Type B pancreatic cell (in vitro differentiated cells): ENCODE data around the gene LYVE1. TPM values are rescaled to one million over a fixed set of nuclear protein-coding genes. Genes with fewer than 3 reads are reported as not detected.

ENCODE experiments used
- DNase-seq: peaks from one replicate; pipeline ENCODE4 v3.0.0; 2021; ENCODE audit warnings: mixed read lengths; ENCODE audit not compliant: unreplicated experiment; ENCODE audit errors: extremely low spot score
- H3K27ac Mint-ChIP-seq: 2 replicates; pipeline ENCODE4 v1.8.0; 2021; ENCODE audit warnings: mild to moderate bottlenecking, mixed read lengths
- H3K27me3 Mint-ChIP-seq: 2 replicates; pipeline ENCODE4 v1.8.0; 2021; ENCODE audit warnings: mixed read lengths
- H3K36me3 Mint-ChIP-seq: 2 replicates; pipeline ENCODE4 v1.8.0; 2021; ENCODE audit warnings: mixed read lengths
- H3K4me1 Mint-ChIP-seq: one replicate; pipeline ENCODE4 v1.8.0; 2021; ENCODE audit warnings: mixed read lengths; ENCODE audit not compliant: unreplicated experiment
- H3K4me3 Mint-ChIP-seq: 2 replicates; pipeline ENCODE4 v1.8.0; 2021; ENCODE audit warnings: mild to moderate bottlenecking, mixed read lengths
- H3K9me3 Mint-ChIP-seq: 2 replicates; pipeline ENCODE4 v1.8.0; 2021; ENCODE audit warnings: mixed read lengths
- total RNA-seq: library from RNA; stranded (reverse); gene quantifications from 2 replicates; pipeline ENCODE4 v1.2.1, GENCODE V29; 2021; ENCODE audit warnings: low replicate concordance
- TF ChIP-seq, protein P1 (sequence below): fragments of 200-600 bp; sonication (generic); conservative IDR thresholded peaks from 2 replicates; pipeline ENCODE4 v1.5.0; 2021; ENCODE audit warnings: antibody characterized with exemption, mild to moderate bottlenecking

The LYVE1 gene
- total RNA-seq, 1 donor from 2014 or later: not detected

DNA sequence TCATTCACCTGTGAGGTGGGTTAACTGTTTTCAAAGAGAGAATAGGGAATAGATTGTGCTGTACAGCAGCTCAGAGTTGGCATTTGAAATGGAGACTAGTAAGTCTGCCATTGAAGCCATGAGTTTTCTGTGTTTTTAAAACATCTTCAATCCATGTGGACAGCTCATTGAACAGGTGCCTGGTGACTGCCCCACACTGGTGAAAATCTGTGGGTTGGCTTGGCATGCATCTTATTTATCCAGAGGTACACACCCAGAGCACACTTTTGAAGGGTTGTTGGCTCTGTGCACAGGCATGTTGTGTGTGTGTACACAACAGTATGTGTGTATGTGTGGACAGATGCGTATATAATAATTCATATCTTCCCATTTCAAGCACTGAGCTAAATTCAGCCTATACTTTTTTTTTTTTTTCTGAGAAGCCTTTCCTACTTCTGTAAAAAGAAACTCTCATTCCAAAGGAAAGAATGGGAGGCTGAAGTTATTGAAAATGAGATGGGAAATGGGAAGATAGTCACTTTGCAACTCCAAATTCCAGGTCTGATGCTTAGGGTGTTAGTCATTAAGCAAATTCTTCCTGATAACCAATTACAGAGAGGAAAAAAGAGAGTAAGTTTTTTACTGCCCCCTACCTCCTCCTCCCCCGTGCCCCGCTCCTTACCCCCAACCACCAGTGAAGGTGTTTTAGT lies 7.0 kb upstream of the LYVE1 start:
- TF ChIP-seq, protein P1, sequence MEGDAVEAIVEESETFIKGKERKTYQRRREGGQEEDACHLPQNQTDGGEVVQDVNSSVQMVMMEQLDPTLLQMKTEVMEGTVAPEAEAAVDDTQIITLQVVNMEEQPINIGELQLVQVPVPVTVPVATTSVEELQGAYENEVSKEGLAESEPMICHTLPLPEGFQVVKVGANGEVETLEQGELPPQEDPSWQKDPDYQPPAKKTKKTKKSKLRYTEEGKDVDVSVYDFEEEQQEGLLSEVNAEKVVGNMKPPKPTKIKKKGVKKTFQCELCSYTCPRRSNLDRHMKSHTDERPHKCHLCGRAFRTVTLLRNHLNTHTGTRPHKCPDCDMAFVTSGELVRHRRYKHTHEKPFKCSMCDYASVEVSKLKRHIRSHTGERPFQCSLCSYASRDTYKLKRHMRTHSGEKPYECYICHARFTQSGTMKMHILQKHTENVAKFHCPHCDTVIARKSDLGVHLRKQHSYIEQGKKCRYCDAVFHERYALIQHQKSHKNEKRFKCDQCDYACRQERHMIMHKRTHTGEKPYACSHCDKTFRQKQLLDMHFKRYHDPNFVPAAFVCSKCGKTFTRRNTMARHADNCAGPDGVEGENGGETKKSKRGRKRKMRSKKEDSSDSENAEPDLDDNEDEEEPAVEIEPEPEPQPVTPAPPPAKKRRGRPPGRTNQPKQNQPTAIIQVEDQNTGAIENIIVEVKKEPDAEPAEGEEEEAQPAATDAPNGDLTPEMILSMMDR: no peak
- Mint-ChIP-seq H3K36me3 (no peaks in the 10 kb centered on the region), H3K4me3 (no peak overlapping the region), H3K27ac (no peak overlapping the region), H3K4me1 (no peaks in the 10 kb centered on the region), H3K9me3 (no peaks in the 10 kb centered on the region), H3K27me3 (no peaks in the 10 kb centered on the region)
- DNase-seq: no peak

DNA sequence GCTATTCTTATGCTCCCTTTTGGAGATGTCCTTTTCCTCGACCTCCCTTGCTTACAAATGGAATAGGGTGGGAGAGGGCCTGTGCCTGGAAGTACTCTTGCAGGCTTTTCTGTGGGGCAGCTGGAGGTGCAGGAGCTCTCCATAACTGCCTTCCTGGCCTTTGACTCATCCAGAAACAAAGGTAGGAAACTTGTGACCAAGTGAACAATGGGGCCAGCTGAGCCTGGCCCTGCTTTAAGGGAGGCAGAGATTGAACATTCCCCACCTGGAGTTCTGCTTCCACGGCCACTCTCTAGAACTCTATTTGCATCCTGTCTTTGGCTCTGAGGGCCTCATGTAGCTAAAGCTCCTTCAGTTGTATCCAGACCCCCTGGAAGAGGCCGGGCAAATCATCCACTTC lies 5.1 kb upstream of the LYVE1 start:
- Mint-ChIP-seq H3K9me3 (no peaks in the 10 kb centered on the region), H3K27ac (no peak overlapping the region), H3K36me3 (no peaks in the 10 kb centered on the region), H3K4me1 (no peaks in the 10 kb centered on the region), H3K27me3 (no peaks in the 10 kb centered on the region), H3K4me3 (no peak overlapping the region)
- no peak for DNase-seq
- TF ChIP-seq, protein P1: no peak

DNA sequence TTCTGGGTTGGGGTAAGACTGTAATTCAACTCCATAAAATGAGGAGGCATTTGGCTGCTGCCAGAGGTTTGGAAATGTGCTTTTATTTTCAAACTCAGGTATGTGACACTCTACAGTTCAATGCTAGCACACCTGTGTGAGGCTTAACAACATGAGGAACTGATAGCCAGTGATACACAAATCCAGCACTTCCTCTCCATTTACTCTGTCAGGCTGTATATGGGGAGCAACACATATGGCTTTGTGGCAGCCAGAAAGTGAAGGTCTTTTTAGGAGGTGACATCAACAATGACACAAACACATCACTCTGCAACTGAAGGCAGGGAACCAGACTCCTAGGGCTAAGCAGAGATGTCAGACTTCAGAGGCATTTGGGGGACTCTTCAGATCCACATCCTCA lies 4.6 kb upstream of the LYVE1 start:
- Mint-ChIP-seq H3K4me1 (no peaks in the 10 kb centered on the region), H3K4me3 (no peak overlapping the region), H3K27me3 (no peaks in the 10 kb centered on the region), H3K27ac (no peak overlapping the region), H3K36me3 (no peaks in the 10 kb centered on the region), H3K9me3 (no peaks in the 10 kb centered on the region)
- DNase-seq: no peak
- TF ChIP-seq, protein P1: no peak

DNA sequence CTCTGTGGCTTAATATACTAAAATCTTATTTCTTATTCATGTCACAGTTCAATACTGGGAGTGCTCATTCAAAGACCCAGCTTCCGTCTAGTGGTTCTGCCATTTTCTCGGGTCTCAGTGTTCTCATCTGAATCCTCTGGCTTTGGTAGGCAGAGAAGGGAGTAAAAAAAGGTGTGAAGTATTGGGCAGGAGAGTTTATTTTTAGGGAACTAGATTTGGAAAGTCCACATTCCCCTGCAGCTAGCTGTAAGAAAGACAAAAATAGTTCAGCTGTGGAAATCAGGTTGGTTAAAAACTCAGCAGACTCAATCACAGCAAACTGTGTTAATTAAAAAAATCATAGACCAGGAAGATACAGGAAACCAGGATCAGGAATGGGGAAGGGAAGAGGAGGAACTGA lies 4.1 kb upstream of the LYVE1 start:
- TF ChIP-seq, protein P1: no peak
- no peaks in the 10 kb centered on the region for H3K9me3 Mint-ChIP-seq
- no peaks in the 10 kb centered on the region for H3K27me3 Mint-ChIP-seq
- no peak overlapping the region for H3K4me3 Mint-ChIP-seq
- H3K27ac Mint-ChIP-seq: no peak overlapping the region
- no peaks in the 10 kb centered on the region for H3K36me3 Mint-ChIP-seq
- H3K4me1 Mint-ChIP-seq: no peaks in the 10 kb centered on the region
- no peak for DNase-seq

DNA sequence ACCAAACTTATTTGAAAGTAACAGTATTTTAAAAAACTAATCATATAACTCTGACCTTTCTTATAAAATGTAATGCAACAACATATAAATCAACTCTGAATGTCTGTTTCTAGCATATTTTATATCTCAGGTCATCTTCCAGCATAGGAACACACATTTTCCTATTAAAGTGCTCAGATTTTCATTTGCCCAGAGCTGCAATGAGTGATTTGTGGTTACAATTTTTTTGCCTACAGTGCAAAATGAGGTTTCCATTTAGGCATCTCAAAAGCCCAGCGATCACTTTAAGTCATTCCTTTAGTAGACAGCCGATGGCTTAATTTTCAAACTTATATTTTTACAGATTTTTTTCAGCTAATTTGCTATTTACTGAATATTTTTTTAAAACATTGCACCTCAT lies 1.0 kb downstream of the LYVE1 start:
- no peak for DNase-seq
- Mint-ChIP-seq H3K4me1 (no peaks in the 10 kb centered on the region), H3K4me3 (no peak overlapping the region), H3K27me3 (no peaks in the 10 kb centered on the region), H3K36me3 (no peaks in the 10 kb centered on the region), H3K9me3 (no peaks in the 10 kb centered on the region), H3K27ac (no peak overlapping the region)
- TF ChIP-seq, protein P1: no peak
